Measurements from ENCODE around the gene SWT1.
"Not testable (repeated sequence)": the region's sequence is repeated elsewhere in the genome, so short reads cannot be mapped to it uniquely, and the experiment has no call there.

SWT1 gene

GRCh38 chr1:185249563-185249962 lies 92.6 kb downstream of the SWT1 start:
- no peak for DNase-seq (ENCODE audit: low spot score)

GRCh38 chr1:185250063-185250462 lies 93.1 kb downstream of the SWT1 start:
- DNase-seq (ENCODE audit: low spot score) = no peak

DNA sequence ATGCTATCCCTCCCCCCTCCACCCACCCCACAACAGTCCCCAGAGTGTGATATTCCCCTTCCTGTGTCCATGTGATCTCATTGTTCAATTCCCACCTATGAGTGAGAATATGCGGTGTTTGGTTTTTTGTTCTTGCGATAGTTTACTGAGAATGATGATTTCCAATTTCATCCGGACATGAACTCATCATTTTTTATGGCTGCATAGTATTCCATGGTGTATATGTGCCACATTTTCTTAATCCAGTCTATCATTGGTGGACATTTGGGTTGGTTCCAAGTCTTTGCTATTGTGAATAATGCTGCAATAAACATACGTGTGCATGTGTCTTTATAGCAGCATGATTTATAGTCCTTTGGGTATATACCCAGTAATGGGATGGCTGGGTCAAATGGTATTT lies 95.0 kb downstream of the SWT1 start:
- DNase-seq (ENCODE audit: low spot score) = not testable (repeated sequence)

- not testable (repeated sequence) for DNase-seq (ENCODE audit: low spot score)
Observed at GRCh38 chr1:185252404-185252803, 95.4 kb downstream of the SWT1 start.

GRCh38 chr1:185255595-185255994 lies 98.6 kb downstream of the SWT1 start:
- DNase-seq (ENCODE audit: low spot score) = not testable (repeated sequence)

- DNase-seq (ENCODE audit: low spot score) = not testable (repeated sequence)
Observed at GRCh38 chr1:185257116-185257949, 100.4 kb downstream of the SWT1 start.

DNA sequence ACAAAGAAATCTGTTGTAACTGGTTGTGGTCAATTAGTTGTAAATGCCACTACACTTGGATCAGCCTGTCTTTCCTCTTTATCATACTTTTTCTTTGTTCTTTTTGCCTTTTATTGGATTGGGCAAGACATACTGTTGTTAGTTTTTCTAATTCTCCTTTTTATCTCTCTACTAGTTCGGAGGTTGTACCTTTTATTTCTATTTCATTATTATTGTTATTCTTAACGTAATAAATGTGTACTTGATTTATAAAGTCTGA lies 100.9 kb downstream of the SWT1 start:
- no peak for DNase-seq (ENCODE audit: low spot score)

DNA sequence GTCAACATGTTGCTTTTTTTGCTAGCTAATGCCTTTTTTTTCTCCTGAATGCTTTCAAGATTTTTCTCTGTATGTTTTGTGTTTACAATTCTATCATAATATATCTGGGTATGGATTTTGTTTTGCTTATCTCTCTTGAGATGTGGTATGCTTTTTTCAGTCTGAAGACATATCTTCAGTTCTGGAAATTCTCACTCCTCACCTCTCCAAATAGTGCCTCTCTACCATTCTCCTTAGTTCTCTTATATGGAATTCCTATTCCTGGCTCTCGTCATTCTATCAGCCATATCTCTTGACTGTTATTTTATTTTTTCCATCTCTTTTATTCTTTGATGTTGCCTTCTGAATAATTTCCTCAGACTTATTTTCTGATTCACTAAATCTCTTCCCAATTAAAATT lies 101.7 kb downstream of the SWT1 start:
- DNase-seq (ENCODE audit: low spot score) = no peak

DNA sequence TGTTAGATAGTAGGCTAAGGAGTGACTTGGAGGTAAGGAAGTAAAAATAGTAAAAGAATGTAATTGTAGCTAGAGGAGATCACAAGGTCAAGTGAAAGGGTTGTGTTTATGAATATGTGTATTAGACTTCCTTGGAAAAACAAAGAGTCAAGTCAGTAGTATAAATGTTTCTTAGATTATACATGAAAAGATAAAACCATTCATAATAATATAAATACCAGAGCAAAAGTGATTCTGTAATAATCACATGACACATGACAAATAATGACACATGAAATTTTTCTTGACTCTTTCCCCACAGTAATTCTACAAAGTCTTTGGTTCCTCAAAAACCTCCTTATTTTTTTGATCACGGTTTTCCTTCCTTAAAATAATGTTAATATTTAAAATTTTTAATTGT lies 103.6 kb downstream of the SWT1 start:
- no peak for DNase-seq (ENCODE audit: low spot score)

GRCh38 chr1:185262151-185262550 lies 105.2 kb downstream of the SWT1 start:
- no peak for DNase-seq (ENCODE audit: low spot score)

DNA sequence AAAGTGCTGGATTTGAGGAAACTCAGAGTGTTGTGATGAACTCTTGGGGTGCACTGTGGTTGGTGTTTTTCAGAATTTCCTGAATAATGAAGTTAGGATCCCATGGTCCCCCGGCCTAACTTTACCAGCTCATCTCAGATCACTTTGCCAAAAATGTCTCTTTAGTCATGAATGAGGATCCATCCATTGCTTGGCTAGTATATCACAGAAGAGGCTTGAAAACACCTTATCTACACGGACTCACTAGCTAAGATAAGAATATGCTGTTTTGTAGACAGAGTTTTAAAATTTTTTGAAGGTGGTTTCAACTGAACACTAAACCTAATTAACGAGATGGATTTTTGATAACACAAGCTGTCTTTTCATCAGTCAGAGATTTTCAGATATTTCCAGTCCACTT lies 106.3 kb downstream of the SWT1 start:
- DNase-seq (ENCODE audit: low spot score) = no peak

GRCh38 chr1:185263780-185264179 lies 106.8 kb downstream of the SWT1 start:
- no peak for DNase-seq (ENCODE audit: low spot score)

- DNase-seq (ENCODE audit: low spot score) = no peak
Observed at GRCh38 chr1:185265314-185265713, 108.3 kb downstream of the SWT1 start.

DNA sequence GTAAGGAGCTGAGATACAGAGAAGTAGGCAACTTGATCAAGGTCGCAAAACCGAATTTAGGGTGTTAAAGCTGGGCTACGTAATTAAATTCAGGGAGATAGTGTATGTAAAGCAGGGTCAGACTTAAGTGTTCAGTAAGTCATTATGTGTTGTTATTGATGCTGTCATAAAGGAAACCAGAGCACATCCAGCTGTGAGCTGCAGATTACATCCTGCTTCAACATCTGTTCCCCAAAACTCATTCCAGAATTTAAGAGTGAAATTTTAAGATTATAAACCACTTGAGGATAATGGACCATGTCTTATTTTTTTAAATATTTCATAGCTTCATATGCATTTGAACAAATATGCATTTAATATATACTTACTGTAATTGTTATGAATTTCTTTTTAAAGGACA lies 110.3 kb downstream of the SWT1 start:
- DNase-seq (ENCODE audit: low spot score) = no peak

GRCh38 chr1:185267701-185268100 lies 110.7 kb downstream of the SWT1 start:
- DNase-seq (ENCODE audit: low spot score) = no peak

DNA sequence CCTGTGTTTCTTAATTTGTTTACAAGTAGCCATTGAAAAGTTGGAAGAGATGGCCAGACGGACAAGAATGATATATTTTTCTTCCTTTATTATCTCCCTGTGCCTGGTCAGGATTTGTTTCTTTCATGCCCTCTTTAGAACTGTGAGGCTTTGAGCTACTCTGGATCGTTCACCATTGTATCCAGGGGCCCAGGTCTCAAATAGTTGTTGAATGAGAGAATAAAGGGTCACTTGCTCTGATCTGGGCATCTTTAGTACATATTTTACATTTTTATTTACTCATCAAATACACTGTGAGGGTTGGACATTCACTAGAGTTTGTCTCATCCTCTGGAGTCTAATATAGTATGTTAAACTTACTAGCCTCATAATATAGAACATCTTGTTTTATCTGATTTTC lies 111.4 kb downstream of the SWT1 start:
- no peak for DNase-seq (ENCODE audit: low spot score)

DNA sequence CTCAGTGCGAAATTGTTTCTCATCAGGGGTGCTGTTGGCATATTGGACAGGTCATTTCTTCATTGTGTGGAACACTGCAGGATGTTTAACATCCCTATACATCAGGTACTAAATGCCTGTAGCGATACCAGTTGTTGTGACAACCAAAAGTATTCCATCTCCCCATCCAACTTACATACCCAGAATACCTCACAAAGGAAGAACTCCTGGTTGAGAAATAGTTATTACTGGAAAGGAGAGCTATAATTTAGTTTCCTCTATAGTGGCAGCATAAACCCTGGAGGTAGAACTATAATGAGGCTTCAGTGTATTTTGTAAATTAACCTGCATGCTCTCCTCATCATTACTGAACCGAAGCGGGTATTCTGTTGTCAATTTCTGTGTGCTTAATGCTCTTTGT lies 115.0 kb downstream of the SWT1 start:
- DNase-seq (ENCODE audit: low spot score) = no peak

DNA sequence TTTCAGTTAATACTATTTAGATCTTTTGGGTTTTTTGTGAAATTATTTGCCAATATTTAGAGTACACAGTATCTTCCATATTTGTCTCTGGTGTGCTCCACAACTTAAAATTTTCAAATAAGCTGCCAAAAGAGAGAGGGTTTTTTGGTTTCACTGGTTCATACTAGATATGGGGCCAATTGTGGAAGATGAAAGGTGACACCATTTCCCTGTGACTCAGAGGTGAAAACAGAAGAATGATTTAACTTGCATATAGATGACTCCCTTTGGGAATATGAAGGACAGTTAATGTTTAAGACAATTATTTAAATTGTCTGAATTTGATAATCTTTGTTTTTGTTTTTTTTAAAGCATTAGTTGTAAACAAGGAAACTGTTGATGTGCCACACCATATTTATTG lies 122.6 kb downstream of the SWT1 start:
- DNase-seq (ENCODE audit: low spot score) = no peak

DNA sequence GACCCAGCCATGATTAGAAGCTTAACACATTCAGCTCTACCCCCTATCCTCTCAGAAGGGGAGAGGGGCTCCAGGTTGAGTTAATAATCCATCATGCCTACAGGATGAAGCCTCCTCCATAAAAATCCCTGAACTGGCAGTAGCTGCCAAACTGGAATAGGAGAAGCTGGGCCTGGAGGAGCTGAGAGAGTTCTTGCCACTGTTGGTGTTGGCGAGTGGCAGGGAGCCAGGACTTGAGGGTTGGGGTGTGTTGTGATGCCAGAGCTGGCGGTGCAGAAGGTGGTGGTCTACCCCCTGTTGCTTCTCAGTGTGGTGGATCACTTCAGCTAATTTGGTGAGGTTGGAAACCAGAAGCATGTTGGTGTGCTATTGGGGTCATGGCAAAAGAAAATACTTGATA lies 123.6 kb downstream of the SWT1 start:
- DNase-seq (ENCODE audit: low spot score) = no peak

DNA sequence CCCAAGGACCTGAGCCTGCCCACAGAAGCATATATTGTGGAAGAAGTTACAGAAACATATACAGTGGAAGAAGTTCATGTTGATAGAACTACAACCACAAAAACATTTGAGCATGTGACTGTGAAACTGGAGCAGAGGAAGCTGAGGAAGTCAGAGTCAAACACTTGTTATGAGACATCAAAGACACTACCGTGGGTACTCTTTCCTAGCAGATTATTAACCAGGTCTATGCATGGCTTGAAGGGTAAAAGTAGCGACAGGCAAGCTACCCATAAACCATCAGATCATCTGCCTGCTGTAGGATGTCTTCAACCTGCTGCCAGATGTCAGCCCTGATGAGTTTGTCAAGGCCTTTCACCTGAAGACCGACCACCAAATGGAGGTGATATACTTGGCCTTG lies 124.3 kb downstream of the SWT1 start:
- no peak for DNase-seq (ENCODE audit: low spot score)

DNA sequence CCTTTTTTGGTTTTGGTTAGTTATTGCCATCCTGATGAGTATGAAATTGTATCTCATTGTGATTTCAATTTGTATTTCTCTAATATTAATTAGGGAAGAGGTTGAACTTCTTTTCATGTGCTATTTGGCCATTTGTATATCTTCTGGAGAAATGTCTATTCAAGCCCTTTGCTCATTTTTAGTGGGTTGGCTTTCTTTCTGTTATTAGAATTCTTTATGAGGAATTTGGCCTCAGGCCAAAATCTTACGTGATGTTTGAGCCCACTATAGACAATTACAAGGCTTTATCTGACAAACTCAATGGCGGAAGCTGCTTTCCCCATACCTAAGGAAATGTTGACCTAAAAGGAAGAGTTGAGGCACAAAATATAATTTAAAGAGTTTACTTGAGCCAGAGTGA lies 127.1 kb downstream of the SWT1 start:
- DNase-seq (ENCODE audit: low spot score) = no peak

DNA sequence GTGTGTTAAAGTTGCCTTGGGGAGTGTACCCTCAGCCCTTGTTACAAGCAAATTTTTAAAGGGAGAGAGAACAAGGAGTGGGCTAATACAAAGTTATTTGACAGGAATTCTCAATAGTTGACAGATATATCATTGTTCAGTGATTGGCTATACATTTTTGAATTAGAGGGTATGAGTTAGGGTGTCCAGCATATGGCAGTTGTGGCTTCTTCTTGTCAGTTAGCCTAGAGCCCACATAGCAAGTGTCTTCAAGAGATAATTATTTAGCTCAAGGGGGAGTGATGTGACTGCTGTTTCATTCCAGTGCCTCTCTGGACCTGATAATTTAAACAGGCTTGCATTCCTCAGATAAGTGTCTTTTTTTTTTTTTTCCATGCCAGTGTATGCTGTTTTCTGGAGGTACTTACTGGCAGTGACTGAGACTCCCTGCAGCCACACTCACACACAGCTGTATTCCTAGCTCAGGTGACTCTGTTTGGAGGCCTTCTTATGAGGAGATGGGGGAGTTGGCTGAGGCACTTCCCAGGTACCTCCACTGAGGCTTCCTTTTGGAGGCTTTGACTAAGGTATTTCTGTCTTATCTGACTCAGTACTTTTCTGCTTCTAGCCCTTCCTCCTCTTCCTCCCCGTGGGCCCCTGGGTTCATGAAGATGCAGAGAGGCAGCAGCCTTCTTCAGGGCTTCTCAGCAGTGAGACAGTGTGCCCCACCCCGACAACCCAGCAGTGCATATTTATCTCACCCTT lies 127.7 kb downstream of the SWT1 start:
- no peak for DNase-seq (ENCODE audit: low spot score)

GRCh38 chr1:185287451-185287850 lies 130.5 kb downstream of the SWT1 start:
- DNase-seq (ENCODE audit: low spot score) = no peak

DNA sequence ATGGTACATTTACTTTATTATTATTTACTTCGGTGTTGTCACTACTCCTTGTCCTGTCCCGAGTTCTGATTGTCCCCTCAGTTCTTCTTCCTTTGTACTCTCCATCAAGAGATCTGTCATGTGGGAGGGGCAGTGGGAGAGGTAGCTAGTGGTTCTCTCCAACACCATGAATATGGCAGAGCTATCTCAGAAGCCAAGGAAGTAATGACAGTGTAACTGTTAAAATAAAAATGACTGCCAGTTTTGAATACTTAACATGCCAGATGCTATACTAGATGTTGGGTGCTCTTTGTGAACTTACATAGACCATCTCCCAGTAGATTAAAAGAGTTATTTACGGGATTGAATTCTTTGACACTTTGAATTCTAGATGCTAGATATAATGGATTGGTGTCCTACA lies 131.5 kb downstream of the SWT1 start:
- no peak for DNase-seq (ENCODE audit: low spot score)

Measured in Ammon's horn (tissue), 1 donor.